ENCODE results near the gene NPY4R.
"Not testable (repeated sequence)": the region's sequence is repeated elsewhere in the genome, so short reads cannot be mapped to it uniquely, and the experiment has no call there.

NPY4R gene

DNA sequence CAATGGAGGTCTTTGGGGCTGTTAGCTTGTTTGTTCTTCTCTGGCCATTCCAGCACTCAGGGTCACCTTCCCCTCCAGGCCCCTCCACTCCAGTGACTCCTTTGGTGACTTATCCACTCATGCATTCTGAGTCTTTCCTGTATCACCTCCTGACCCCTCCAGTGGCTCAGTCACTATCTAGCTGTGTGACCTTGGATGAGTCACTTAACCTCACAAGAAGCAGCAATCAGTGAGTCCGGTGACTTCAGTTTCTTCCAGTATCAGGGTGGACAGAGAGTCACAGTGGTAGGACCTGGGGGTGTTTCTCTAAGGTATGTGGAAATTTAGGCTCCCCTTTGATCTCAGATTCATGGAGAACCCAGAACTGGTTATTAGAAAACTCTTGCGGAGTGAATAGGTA is 9.8 kb downstream of the NPY4R start:
- not testable (repeated sequence) for DNase-seq

DNA sequence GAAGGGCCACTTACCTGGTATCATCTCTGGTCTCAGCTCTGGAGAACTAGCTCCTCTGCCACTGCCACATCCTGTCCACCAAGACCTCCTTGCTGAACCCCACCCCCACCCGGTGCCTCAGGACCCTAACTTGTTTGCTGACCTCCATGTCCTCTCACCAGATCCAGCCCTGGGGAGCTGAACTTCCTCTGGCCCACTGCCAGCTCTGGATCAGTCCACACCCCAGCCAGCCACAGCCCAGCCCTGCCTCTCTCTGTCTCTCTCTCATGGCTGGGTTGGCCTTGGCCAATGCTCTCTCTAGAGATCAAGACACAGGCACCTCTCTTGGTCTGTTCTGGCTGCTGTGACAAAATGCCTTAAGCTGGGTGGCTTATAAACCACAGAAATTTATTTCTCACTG is 14.4 kb downstream of the NPY4R start:
- not testable (repeated sequence) for DNase-seq

DNA sequence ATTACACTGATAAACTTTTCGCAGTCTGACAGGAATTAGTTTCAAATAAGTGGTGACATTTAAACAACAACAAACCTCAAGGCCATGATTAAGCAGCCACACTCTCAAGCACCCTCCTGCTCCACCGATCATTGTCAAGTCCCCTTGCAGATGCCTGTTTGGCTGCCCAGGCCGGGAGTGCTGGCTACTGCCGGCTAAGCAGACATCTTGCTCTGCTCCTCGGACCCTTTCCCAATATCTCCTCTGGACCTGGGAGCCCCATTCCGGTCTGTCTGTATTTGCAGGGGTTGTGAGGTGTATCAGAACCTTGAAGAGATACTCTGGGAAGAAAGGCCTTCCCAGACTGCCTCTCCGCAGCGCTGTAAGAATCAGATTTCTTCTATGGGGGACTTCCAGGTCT is 14.9 kb downstream of the NPY4R start:
- DNase-seq: not testable (repeated sequence)

DNA sequence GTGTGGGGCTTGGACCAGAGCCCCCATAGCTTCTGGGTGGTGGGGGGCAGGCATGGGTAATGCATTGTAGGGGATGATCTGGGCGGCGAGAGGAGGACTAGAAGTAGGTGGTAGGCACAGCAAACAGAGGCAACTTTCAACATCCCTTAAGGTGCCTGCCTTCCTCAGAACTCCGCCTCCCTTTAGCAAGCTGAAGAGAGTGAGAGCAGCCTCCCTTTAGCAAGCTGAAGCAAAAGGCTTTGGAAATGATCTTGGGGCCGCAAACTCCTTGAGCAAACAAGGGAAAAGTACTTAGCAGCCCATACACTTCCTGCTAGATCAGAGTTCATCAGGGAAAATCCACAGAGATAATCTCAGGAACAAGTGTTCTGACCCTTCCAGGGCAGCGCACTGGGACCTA is 18.3 kb downstream of the NPY4R start:
- not testable (repeated sequence) for DNase-seq

DNA sequence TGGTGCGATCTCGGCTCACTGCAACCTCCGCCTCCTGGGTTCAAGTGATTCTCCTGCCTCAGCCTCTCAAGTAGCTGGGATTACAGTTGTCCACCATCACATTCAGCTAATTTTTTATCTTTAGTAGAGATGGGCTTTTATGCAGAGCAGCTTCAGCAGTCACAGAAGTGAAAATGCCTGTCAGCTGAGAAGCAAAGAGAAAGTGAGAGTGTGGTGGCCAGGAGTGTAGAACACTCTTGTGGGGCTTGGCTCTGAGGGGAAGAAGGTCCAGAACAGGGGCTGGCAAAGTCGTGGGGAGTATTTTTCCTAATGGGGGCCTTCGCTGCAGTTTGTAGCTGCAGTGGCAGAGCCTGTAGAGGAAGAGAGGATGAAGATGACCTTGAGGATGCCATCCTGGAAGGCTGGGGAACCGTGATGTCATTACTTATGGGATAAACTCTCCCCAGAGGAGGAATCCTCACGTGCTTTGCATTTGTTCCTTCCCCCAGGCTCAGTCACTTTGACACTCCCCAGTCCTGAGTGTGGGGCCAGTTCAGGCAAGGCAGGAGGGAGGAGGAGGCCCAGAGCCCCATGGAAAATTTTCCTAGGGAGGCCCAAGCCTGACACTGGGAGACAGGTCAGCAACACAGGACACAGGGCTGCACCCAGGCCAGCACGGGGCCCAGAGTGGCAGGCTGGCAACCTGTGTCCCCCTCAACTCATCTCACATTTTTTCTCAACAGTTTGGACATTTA is 20.2 kb downstream of the NPY4R start:
- DNase-seq: not testable (repeated sequence)

DNA sequence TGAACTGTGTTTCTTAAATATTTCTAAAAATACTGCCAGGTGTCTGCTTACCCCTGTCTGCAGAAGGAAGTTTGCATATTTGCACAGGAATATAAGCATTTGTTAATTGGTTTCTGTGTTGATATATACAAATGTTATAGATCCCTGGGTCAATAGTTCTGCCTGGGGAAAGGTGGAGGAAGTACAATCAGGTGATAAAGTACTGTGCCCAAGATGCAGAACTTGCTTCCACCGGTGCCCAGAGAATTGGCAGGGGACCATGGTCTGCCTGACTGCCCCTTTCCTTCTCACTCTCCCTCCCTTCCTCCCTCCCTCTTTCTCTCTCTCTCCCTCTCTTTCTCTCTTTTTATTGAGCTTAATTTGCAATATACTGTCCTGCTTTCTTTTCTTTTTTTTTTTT is 22.3 kb downstream of the NPY4R start:
- not testable (repeated sequence) for DNase-seq

DNA sequence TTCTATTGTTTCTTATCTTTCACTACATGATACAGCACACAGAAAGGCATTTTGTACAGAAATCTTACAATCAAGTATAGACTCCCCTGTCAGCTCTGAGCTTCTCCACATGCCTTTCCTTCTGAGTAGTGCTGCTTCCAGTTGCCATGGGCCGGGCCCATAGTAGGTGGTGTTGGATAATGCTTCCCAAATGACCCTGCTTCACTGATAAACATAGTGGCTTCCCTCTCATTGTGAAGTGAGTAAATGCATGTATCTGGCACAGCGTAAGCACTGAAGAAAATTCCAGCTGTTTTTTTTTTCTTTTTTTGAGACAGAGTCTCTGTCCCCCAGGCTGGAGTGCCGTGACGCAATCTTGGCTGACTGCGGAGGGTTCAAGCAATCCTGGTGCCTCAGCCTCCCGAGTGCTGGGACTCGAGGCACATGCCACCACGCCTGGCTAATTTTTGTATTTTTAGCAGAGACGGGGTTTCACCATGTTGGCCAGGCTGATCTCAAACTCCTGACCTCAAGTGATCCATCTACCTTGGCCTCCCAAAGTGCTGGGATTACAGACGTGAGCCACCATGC is 23.0 kb downstream of the NPY4R start:
- not testable (repeated sequence) for DNase-seq

DNA sequence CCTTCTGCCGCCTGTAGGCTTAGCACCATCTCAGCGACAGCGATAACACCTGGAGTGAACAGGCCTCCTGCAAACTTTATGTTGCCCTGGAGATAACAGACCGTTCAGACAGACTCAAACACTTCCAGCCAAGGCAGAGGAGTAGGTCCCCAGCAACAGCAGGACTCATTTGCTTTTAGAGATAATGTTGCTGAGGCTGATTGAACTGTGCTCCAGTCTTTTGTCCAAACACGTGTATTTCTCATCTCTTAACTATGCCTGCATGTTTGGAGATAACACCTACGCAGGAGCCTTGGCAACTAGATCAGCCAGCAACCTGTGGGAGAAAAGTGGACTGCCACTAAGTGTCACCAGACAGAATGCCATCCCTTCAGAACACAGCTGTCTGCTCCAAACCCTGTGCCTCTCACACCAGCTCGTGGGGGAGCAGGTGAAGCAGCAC is 23.9 kb downstream of the NPY4R start:
- DNase-seq: not testable (repeated sequence)

DNA sequence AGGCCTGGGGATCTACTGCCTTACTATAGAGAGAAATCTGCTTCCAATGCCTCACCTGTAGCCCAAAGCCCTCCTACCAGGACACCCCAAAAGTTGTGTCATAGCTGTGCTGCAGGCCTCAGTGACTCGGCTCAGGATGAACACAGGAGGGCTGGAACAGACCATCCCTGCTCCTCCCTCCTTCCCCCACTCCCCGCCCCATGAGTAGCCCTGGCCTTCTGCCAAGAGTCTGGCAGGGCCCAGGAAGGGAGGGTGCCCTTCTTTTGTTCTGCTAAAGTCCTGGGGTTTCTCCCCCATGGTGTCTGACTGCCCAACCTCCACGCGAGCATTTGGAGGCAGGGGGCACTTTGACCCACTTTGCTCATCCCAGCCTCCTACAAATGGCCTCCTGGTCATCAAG is 24.8 kb downstream of the NPY4R start:
- not testable (repeated sequence) for DNase-seq

DNA sequence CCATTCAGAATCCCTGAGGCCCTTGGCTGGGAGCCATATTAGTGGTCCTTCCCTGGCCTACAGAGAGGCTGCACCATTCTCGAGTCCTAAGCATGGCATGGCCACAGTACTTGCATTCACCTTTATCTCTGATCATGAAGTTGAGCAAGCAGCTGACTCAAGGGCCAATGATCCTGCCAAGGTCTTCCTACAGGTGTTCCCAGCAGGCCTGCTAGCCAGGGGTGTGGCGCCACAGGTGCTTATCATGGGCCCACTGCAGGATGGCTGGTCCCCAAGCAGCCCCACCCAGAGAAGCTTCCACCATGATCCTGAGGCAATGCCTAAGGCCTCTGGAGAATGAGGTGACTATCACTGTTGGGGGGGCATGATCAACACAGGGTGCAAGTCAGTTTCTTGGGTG is 42.2 kb downstream of the NPY4R start:
- not testable (repeated sequence) for DNase-seq

DNA sequence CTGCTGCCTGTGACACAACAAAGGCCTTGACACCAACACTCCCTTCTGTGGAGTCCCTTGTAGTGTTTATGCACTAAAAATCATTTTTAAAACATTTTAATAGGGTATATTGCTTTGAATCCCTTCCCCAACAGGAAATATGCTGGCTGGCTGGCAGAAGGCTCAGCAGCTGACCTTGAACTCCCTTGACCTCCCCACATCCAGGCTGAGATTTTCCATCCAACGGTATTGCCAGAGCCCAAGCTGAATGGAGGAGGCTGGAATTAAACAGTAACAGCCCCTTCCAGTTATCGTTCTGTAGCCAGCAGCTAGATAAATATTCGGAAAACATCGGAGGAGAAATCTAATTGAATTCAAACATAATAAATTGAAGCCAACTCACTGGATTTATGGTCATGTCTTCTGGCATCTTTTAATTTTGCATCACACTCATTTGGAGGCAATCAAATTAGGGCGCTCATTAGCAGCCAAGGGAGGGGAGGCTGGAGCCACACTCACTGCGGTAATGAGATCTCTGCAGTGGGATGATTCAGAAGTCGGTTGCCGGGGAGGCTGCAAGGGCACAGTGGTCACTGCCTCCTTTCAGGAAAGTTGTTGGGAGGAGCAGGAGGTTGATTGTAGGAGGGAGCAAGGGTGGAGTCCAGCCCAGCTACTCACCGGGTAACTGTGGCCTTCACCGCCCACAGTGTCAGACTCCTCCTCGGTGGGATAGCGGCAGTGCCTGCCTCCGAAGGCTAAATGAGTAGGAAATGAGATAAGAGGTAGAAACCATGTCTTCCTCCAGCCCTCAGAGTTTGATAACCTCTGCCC is 46.0 kb downstream of the NPY4R start:
- DNase-seq: not testable (repeated sequence)

DNA sequence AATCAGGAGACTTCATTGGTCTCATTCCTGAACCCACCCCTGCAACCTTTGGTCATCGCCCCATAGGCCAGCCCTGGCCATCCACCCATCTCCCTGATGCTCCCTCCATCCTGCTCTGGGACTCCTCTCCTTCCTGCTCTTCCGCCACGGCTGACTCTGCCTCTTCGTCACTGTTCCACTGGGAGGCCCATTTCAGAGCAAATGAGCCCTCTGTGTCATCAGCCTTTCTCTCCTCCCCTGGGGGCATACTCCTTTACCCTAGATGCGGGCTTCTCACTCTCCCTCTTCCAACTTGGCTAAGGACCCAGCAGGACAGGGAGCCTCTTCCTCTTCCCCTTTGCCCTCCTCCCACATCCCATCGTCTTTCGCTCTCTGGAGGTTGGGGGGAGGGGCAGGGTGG is 47.5 kb downstream of the NPY4R start:
- not testable (repeated sequence) for DNase-seq

DNA sequence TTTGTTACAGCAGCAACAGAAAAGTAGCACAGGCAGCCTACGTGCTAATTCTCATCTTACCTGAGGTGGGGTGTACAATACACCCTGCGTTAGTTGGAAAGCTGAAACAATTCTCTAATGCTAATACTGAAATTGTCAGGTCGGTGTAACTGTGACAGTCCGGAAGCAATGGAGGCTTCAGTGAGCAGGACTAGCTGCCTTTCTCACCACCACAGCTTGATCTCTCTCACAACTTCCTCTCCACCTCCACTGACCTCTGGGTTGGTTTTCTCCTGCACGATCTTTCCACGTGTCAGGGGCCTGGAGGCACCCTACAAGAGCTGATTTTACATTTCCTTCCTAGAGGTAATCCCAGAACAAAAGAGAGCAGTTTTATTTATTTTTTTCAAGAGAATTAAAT is 50.5 kb downstream of the NPY4R start:
- DNase-seq: not testable (repeated sequence)

DNA sequence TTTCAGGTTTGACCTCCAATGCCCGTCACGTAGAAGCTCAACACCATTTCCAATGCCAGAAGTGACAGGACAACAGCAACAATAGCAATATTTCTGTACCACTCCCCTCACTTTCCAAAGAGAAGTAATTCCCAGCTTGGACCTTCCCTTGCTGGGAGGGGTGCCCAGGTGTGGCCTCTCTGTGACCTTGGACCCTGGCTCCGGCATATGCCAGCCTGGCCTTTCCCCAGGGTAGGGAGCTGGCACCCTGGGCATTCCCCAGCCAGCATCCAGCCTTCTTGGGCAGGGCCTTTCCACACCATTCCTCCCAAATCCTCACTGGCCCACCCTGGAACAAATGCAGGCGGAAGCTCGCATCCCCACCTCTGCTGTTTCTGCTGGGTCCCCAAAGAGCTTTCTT is 53.1 kb downstream of the NPY4R start:
- DNase-seq: not testable (repeated sequence)

DNA sequence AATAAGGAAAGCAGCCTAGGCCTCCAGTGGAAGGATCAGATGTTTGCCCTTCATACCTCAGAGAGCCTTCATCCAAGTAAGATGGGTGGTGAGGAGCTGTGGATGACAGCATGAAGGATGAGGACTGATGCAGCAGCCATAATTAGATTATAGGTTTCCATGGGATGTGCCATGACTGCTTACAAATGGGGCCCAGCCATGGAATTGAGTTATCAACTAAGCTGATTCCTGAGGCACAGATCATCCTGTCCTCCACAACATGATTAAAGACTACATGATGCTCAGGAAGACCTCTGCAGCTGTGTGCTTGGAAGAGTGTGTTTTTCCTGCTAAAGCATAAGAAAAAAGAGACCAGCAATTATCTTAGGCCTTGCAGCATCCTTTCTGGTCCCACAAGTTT is 54.6 kb downstream of the NPY4R start:
- DNase-seq: not testable (repeated sequence)

Measured in NCI-H1694 (cell line).